HFFc6 (cell line): ENCODE data around the gene CXADR. TPM values are rescaled to one million over a fixed set of nuclear protein-coding genes. Genes with fewer than 3 reads are reported as not detected.

Experiments
- DNase-seq: peaks from one replicate; pipeline ENCODE4 v3.0.0-alpha.2; 2018
- H3K27ac Mint-ChIP-seq: 2 replicates; pipeline ENCODE4 v1.8.0; 2020; ENCODE audit warnings: mild to moderate bottlenecking, mixed read lengths
- H3K27me3 Mint-ChIP-seq: 2 replicates; pipeline ENCODE4 v1.8.0; 2021; ENCODE audit warnings: mild to moderate bottlenecking, moderate library complexity, mixed read lengths; ENCODE audit not compliant: insufficient read depth
- H3K36me3 Mint-ChIP-seq: 2 replicates; pipeline ENCODE4 v1.8.0; 2021; ENCODE audit warnings: low read depth, mixed read lengths
- H3K4me1 Mint-ChIP-seq: 2 replicates; pipeline ENCODE4 v1.8.0; 2020; ENCODE audit warnings: low read depth, mixed read lengths
- H3K4me3 Mint-ChIP-seq: 2 replicates; pipeline ENCODE4 v1.8.0; 2020; ENCODE audit warnings: mild to moderate bottlenecking, moderate library complexity, mixed read lengths
- H3K9me3 Mint-ChIP-seq: 2 replicates; pipeline ENCODE4 v1.8.0; 2020; ENCODE audit warnings: mild to moderate bottlenecking, mixed read lengths
- total RNA-seq, 6 experiments: library from RNA; stranded (reverse); fragmentation: NEBNext Ultra II Directional; extraction: Animal tissue kit (Norgen Biotek cat#: 25700); gene quantifications; 2 replicates in 1 of 6; 3 replicates in 5 of 6; pipeline ENCODE4 v1.2.3, GENCODE V29; 2021
- TF ChIP-seq, protein P1 (sequence below): fragments of 200-600 bp; sonication (generic); IDR thresholded peaks from 2 replicates; pipeline ENCODE4 v1.5.0; 2021; ENCODE audit warnings: antibody characterized with exemption, mild to moderate bottlenecking

Gene CXADR
- total RNA-seq, 6 experiments from 2014 or later: 0.05 to 0.28 (median 0.09) TPM; not detected in 2

DNA sequence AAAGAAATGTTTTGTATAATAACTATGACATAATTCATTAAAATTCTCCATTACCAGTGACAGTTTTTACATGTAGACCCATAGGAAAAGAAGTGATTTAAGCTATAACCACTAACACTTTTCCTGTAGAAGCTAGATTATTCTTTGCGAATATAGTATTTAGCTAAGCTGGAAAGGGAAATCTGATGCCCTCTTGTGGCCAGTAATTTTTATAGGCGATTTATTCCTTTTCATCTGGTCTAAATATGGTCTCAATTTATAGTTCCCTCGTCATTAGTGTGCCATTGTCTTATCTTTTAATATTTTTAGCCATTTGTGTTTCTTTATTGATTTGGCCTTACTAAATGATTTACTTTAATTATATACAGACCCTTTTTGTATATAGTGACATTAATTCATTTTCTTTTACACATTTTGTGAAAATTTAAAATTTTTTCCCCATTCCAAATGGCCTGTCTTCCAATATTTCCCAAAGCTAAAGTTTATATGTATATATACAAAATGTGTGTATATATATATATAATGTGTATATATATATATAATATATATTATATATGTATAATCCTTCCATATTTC, 73.1 kb downstream of the CXADR start:
- DNase-seq: peak; percentile 48
- H3K9me3 Mint-ChIP-seq: no peaks in the 10 kb centered on the region
- no peak overlapping the region for H3K4me3 Mint-ChIP-seq
- peaks cover 3% of the 10 kb centered on the region; the same call in 1 of the 2 replicates for H3K27me3 Mint-ChIP-seq
- H3K36me3 Mint-ChIP-seq: no peaks in the 10 kb centered on the region
- no peaks in the 10 kb centered on the region for H3K4me1 Mint-ChIP-seq
- TF ChIP-seq, protein P1, sequence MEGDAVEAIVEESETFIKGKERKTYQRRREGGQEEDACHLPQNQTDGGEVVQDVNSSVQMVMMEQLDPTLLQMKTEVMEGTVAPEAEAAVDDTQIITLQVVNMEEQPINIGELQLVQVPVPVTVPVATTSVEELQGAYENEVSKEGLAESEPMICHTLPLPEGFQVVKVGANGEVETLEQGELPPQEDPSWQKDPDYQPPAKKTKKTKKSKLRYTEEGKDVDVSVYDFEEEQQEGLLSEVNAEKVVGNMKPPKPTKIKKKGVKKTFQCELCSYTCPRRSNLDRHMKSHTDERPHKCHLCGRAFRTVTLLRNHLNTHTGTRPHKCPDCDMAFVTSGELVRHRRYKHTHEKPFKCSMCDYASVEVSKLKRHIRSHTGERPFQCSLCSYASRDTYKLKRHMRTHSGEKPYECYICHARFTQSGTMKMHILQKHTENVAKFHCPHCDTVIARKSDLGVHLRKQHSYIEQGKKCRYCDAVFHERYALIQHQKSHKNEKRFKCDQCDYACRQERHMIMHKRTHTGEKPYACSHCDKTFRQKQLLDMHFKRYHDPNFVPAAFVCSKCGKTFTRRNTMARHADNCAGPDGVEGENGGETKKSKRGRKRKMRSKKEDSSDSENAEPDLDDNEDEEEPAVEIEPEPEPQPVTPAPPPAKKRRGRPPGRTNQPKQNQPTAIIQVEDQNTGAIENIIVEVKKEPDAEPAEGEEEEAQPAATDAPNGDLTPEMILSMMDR: peak; percentile 88
- no peak overlapping the region for H3K27ac Mint-ChIP-seq

- DNase-seq: no peak
- peaks cover 14% of the 10 kb centered on the region; the same call in 1 of the 2 replicates for H3K36me3 Mint-ChIP-seq
- no peak overlapping the region for H3K4me3 Mint-ChIP-seq
- H3K4me1 Mint-ChIP-seq: no peaks in the 10 kb centered on the region
- H3K27ac Mint-ChIP-seq: no peak overlapping the region
- H3K9me3 Mint-ChIP-seq: no peaks in the 10 kb centered on the region
- no peaks in the 10 kb centered on the region for H3K27me3 Mint-ChIP-seq
- TF ChIP-seq, protein P1: no peak
These were observed 77.6 kb downstream of the CXADR start for GRCh38 chr21:17590430-17590829.

GRCh38 chr21:17597680-17598079, 84.8 kb downstream of the CXADR start:
- H3K4me1 Mint-ChIP-seq: peaks cover 2% of the 10 kb centered on the region
- H3K9me3 Mint-ChIP-seq: no peaks in the 10 kb centered on the region
- H3K4me3 Mint-ChIP-seq: no peak overlapping the region
- no peak overlapping the region for H3K27ac Mint-ChIP-seq
- TF ChIP-seq, protein P1: no peak
- H3K27me3 Mint-ChIP-seq: no peaks in the 10 kb centered on the region
- DNase-seq: no peak
- H3K36me3 Mint-ChIP-seq: peaks cover 32% of the 10 kb centered on the region

DNA sequence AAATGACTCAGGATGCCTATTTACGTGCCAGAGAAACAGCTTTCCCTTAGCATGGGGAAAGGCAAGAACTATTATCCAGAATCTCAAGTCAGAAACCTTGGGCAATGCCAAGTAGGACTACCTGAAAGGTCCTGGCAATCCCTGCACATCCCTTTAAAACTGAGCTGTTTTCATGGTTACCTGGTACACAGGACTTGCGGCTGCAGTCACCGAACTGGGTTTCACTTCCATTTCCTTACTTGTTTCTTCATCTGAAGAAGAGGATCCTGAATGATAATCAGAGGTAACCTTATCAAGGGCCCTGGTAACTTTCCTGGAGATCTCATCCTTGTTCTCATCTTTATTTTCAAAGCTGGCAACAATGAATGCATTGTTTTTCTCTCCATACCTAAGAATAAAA, 85.6 kb downstream of the CXADR start:
- H3K27me3 Mint-ChIP-seq: no peaks in the 10 kb centered on the region
- no peak overlapping the region for H3K4me3 Mint-ChIP-seq
- H3K36me3 Mint-ChIP-seq: peaks cover 34% of the 10 kb centered on the region

GRCh38 chr21:17602874-17603273, 90.0 kb downstream of the CXADR start:
- H3K4me1 Mint-ChIP-seq: peaks cover 17% of the 10 kb centered on the region
- DNase-seq: peak; percentile 7
- no peak overlapping the region for H3K27ac Mint-ChIP-seq
- no peaks in the 10 kb centered on the region for H3K9me3 Mint-ChIP-seq
- no peak overlapping the region for H3K4me3 Mint-ChIP-seq
- TF ChIP-seq, protein P1: no peak
- peaks cover 40% of the 10 kb centered on the region for H3K36me3 Mint-ChIP-seq
- no peaks in the 10 kb centered on the region for H3K27me3 Mint-ChIP-seq

More for the DNA sequence above, 85.6 kb downstream of the CXADR start:
- Mint-ChIP-seq H3K9me3 (no peaks in the 10 kb centered on the region), H3K4me1 (peaks cover 9% of the 10 kb centered on the region), H3K27ac (no peak overlapping the region)
- TF ChIP-seq, protein P1: no peak
- DNase-seq: no peak
